Lower leg skin (tissue), 4 donors: ENCODE measurements around the gene CEP128. TPM values are rescaled to one million over a fixed set of nuclear protein-coding genes. Genes with fewer than 3 reads are reported as not detected.

Source experiments
- DNase-seq, 2 donors: peaks; one replicate each; pipeline ENCODE4 v3.0.0-alpha.2; 2019; ENCODE audit warnings: low spot score in 2 of 2
- H3K4me3 ChIP-seq: fragments of 200-600 bp; sonication (generic); 2 replicates; pipeline ENCODE4 v1.5.1; 2017; ENCODE audit warnings: mild to moderate bottlenecking, low read depth; ENCODE audit not compliant: poor library complexity, severe bottlenecking
- POLR2A ChIP-seq, 2 donors: fragments of 450-650 bp; IDR thresholded peaks; one replicate each; pipeline ENCODE4 v1.6.1; 2016 to 2017; ENCODE audit warnings: antibody characterized with exemption in 2 of 2, mild to moderate bottlenecking in 1 of 2, moderate library complexity in 1 of 2
- WGBS, 2 donors: methylation state at CpG; one replicate each; pipeline ENCODE4 v1.1.5; 2018; 5-methylcytosine and 5-hydroxymethylcytosine counted together
- intact Hi-C: fragments of 100-400 bp; cut with DNase I; formaldehyde crosslinking; loops from one replicate; pipeline ENCODE4 v1.15.0; 2023; ENCODE audit warnings: low total_unique reads
- total RNA-seq, 4 donors: library from RNA; depleted of rRNA; stranded (reverse); fragments of >200 nt; gene quantifications; one replicate each; pipeline ENCODE4 v1.1.0, GENCODE V29; 2016
- TF ChIP-seq, protein P1 (sequence below), 3 donors: fragments of 450-650 bp; IDR thresholded peaks; one replicate each; pipeline ENCODE4 v1.5.1; 2016; ENCODE audit warnings: antibody characterized with exemption in 3 of 3, mild to moderate bottlenecking in 3 of 3, moderate library complexity in 2 of 3

The CEP128 gene
- total RNA-seq, 4 donors from 2014 or later: 5.9 to 10.5 (median 9.0) TPM

DNA sequence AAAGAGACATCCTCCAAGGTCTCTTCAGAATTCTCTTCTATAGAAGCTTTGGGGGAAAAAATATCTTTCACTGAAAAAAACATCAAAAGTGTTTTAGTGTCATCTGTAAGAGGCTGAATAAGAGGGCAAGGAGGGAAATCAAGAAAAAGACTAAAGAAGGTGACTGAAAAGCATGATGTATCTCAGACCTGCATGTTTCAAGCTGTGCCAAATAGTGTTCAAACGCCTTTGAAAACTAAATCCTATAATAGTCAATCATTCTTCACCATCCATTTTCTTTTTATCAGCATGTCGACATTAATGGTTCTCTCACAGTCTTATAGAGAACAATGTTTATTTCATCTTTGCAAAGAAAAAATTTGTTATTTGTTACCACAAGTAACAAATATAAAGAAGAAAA, 94.5 kb downstream of the CEP128 start:
- intact Hi-C loops: no loop called here
- 49 to 94% methylated on average over 2 of the region's 2 CpGs for WGBS, 2 donors
- no peak for DNase-seq
- TF ChIP-seq POLR2A (IDR thresholded peaks at IDR 0.05): no peak
- TF ChIP-seq, protein P1, sequence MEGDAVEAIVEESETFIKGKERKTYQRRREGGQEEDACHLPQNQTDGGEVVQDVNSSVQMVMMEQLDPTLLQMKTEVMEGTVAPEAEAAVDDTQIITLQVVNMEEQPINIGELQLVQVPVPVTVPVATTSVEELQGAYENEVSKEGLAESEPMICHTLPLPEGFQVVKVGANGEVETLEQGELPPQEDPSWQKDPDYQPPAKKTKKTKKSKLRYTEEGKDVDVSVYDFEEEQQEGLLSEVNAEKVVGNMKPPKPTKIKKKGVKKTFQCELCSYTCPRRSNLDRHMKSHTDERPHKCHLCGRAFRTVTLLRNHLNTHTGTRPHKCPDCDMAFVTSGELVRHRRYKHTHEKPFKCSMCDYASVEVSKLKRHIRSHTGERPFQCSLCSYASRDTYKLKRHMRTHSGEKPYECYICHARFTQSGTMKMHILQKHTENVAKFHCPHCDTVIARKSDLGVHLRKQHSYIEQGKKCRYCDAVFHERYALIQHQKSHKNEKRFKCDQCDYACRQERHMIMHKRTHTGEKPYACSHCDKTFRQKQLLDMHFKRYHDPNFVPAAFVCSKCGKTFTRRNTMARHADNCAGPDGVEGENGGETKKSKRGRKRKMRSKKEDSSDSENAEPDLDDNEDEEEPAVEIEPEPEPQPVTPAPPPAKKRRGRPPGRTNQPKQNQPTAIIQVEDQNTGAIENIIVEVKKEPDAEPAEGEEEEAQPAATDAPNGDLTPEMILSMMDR (IDR thresholded peaks at IDR 0.05): no peak
- H3K4me3 ChIP-seq: no peak overlapping the region

DNA sequence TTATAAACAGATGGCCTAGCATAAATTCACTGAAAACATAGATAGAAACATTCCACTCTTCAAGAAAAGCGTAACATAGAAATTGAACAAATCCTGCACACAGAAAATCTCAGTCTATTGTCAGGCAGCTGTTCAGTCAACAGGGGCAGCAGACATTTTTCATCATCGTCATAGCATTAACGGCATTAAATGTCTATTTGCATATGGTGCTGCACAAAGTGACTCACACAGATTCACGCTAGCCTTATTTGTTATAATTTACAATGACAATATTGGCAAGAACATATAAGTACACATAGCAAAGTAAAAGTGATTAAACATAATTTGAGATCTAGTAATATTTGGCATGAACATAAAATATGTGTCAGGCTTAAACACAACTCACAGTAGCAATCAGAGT, 95.7 kb downstream of the CEP128 start:
- no peak for DNase-seq
- no peak overlapping the region for H3K4me3 ChIP-seq
- intact Hi-C loops: no loop called here
- WGBS, 2 donors: 85 to 90% methylated on average over 4 of the region's 4 CpGs
- TF ChIP-seq, protein P1 (IDR thresholded peaks at IDR 0.05): no peak
- TF ChIP-seq POLR2A (IDR thresholded peaks at IDR 0.05): no peak

- 92 to 93% methylated on average over 2 of the region's 2 CpGs for WGBS, 2 donors
- H3K4me3 ChIP-seq: no peak overlapping the region
- DNase-seq: no peak
- no peak for TF ChIP-seq POLR2A (IDR thresholded peaks at IDR 0.05)
- TF ChIP-seq, protein P1 (IDR thresholded peaks at IDR 0.05): no peak
- intact Hi-C loops: no loop called here
These were observed 96.7 kb downstream of the CEP128 start for GRCh38 chr14:80844872-80845271.

GRCh38 chr14:80839743-80840142, 101.8 kb downstream of the CEP128 start:
- no peak for DNase-seq
- H3K4me3 ChIP-seq: no peak overlapping the region
- intact Hi-C loops: no loop called here
- no peak for TF ChIP-seq POLR2A (IDR thresholded peaks at IDR 0.05)
- TF ChIP-seq, protein P1 (IDR thresholded peaks at IDR 0.05): no peak
- 83 to 97% methylated on average over 3 of the region's 3 CpGs for WGBS, 2 donors

GRCh38 chr14:80809663-80810062, 131.9 kb downstream of the CEP128 start:
- no peak for TF ChIP-seq POLR2A (IDR thresholded peaks at IDR 0.05)
- TF ChIP-seq, protein P1 (IDR thresholded peaks at IDR 0.05): no peak
- intact Hi-C loops: no loop called here
- no peak overlapping the region for H3K4me3 ChIP-seq

GRCh38 chr14:80805136-80805535, 136.4 kb downstream of the CEP128 start:
- H3K4me3 ChIP-seq: no peak overlapping the region
- 97 to 100% methylated on average over 1 of the region's 1 CpG for WGBS, 2 donors
- TF ChIP-seq, protein P1 (IDR thresholded peaks at IDR 0.05): no peak
- TF ChIP-seq POLR2A (IDR thresholded peaks at IDR 0.05): no peak
- no peak for DNase-seq
- intact Hi-C loops: no loop called here

More at GRCh38 chr14:80809663-80810062, 131.9 kb downstream of the CEP128 start:
- DNase-seq: no peak
